Measurements from ENCODE around the gene SPOUT1. TPM values are rescaled to one million over a fixed set of nuclear protein-coding genes. Genes with fewer than 3 reads are reported as not detected.

SPOUT1 gene
- total and polyA plus RNA-seq, 2 of the 13 experiments (the other 11 are each of a cell fraction or from before 2014, with no cell fraction given): 39.0 to 45.8 TPM

GRCh38 chr9:128838338-128838737, 8.7 kb upstream of the SPOUT1 start (continued):
- TF ChIP-seq AGO1 (IDR thresholded peaks at IDR 0.05; ENCODE audit: low read depth, low read length, poor library complexity, severe bottlenecking) (no peak), ZNF670 (CRISPR knock-in tag; IDR thresholded peaks at IDR 0.05; ENCODE audit: borderline replicate concordance) (no peak), CENPBD1 (CRISPR knock-in tag; IDR thresholded peaks at IDR 0.05; ENCODE audit: borderline replicate concordance, low read depth) (0 out of 2 replicates have a peak, but pooled peaks have one; percentile 59), ZFAT (CRISPR knock-in tag; conservative IDR thresholded peaks at IDR 0.05) (no peak), KLF9 (CRISPR knock-in tag; IDR thresholded peaks at IDR 0.05; ENCODE audit: low read depth) (no peak), ZXDC (CRISPR knock-in tag; IDR thresholded peaks at IDR 0.05) (no peak), ZNF761 (CRISPR knock-in tag; conservative IDR thresholded peaks at IDR 0.05) (0 out of 2 replicates have a peak, but pooled peaks have one; percentile 42), ZMAT3 (CRISPR knock-in tag; conservative IDR thresholded peaks at IDR 0.05) (0 out of 2 replicates have a peak, but pooled peaks have one; percentile 42), HNF4G (IDR thresholded peaks at IDR 0.05; ENCODE audit: borderline replicate concordance, low read depth, low read length) (peak; percentile 88), HNF4G (CRISPR knock-in tag; IDR thresholded peaks at IDR 0.05; ENCODE audit: borderline replicate concordance, low read depth) (peak; percentile 69; the same call in 1 of the 2 replicates), CHD4 (IDR thresholded peaks at IDR 0.05; ENCODE audit: borderline replicate concordance, low read length) (no peak), ZNF782 (CRISPR knock-in tag; IDR thresholded peaks at IDR 0.05; ENCODE audit: borderline replicate concordance) (0 out of 2 replicates have a peak, but pooled peaks have one; percentile 66), TAF1 (CRISPR knock-in tag; IDR thresholded peaks at IDR 0.05) (no peak), HNRNPH1 (optimal IDR thresholded peaks at IDR 0.05; ENCODE audit: low read depth, low read length) (no peak), ZNF501 (CRISPR knock-in tag; IDR thresholded peaks at IDR 0.05) (0 out of 2 replicates have a peak, but pooled peaks have one; percentile 17), ZNF629 (CRISPR knock-in tag; conservative IDR thresholded peaks at IDR 0.05) (0 out of 2 replicates have a peak, but pooled peaks have one; percentile 28), ELF1 (CRISPR knock-in tag; IDR thresholded peaks at IDR 0.05) (0 out of 2 replicates have a peak, but pooled peaks have one; percentile 13)
- TF ChIP-seq, protein P1, sequence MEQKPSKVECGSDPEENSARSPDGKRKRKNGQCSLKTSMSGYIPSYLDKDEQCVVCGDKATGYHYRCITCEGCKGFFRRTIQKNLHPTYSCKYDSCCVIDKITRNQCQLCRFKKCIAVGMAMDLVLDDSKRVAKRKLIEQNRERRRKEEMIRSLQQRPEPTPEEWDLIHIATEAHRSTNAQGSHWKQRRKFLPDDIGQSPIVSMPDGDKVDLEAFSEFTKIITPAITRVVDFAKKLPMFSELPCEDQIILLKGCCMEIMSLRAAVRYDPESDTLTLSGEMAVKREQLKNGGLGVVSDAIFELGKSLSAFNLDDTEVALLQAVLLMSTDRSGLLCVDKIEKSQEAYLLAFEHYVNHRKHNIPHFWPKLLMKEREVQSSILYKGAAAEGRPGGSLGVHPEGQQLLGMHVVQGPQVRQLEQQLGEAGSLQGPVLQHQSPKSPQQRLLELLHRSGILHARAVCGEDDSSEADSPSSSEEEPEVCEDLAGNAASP (CRISPR knock-in tag; IDR thresholded peaks at IDR 0.05; ENCODE audit: borderline replicate concordance): peak; percentile 74; the same call in 1 of the 2 replicates
- TF ChIP-seq, protein P2, sequence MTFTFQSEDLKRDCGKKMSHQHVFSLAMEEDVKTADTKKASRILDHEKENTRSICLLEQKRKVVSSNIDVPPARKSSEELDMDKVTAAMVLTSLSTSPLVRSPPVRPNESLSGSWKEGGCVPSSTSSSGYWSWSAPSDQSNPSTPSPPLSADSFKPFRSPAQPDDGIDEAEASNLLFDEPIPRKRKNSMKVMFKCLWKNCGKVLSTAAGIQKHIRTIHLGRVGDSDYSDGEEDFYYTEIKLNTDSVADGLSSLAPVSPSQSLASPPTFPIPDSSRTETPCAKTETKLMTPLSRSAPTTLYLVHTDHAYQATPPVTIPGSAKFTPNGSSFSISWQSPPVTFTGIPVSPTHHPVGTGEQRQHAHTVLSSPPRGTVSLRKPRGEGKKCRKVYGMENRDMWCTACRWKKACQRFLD (CRISPR knock-in tag; IDR thresholded peaks at IDR 0.05; ENCODE audit: borderline replicate concordance): 0 out of 2 replicates have a peak, but pooled peaks have one; percentile 21
- TF ChIP-seq, protein P3, sequence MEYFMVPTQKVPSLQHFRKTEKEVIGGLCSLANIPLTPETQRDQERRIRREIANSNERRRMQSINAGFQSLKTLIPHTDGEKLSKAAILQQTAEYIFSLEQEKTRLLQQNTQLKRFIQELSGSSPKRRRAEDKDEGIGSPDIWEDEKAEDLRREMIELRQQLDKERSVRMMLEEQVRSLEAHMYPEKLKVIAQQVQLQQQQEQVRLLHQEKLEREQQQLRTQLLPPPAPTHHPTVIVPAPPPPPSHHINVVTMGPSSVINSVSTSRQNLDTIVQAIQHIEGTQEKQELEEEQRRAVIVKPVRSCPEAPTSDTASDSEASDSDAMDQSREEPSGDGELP (IDR thresholded peaks at IDR 0.05; ENCODE audit: borderline replicate concordance, low read depth): peak; percentile 90
- TF ChIP-seq, protein P4, sequence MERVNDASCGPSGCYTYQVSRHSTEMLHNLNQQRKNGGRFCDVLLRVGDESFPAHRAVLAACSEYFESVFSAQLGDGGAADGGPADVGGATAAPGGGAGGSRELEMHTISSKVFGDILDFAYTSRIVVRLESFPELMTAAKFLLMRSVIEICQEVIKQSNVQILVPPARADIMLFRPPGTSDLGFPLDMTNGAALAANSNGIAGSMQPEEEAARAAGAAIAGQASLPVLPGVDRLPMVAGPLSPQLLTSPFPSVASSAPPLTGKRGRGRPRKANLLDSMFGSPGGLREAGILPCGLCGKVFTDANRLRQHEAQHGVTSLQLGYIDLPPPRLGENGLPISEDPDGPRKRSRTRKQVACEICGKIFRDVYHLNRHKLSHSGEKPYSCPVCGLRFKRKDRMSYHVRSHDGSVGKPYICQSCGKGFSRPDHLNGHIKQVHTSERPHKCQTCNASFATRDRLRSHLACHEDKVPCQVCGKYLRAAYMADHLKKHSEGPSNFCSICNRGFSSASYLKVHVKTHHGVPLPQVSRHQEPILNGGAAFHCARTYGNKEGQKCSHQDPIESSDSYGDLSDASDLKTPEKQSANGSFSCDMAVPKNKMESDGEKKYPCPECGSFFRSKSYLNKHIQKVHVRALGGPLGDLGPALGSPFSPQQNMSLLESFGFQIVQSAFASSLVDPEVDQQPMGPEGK (CRISPR knock-in tag; IDR thresholded peaks at IDR 0.05): peak; percentile 91
